WTC11 (cell line): ENCODE results near the gene SNX19. TPM values are rescaled to one million over a fixed set of nuclear protein-coding genes. Genes with fewer than 3 reads are reported as not detected.
A peak's percentile ranks its signal among the peaks of the same experiment; 100 is the strongest.
"Not testable (repeated sequence)": the region's sequence is repeated elsewhere in the genome, so short reads cannot be mapped to it uniquely, and the experiment has no call there.

Source experiments
- ATAC-seq: fragments of 200-7000 bp; cut with Tn5 transposase; 2 replicates; pipeline ENCODE4 v1.10.0; 2021; ENCODE audit warnings: mild to moderate bottlenecking, moderate library complexity
- CTCF ChIA-PET: fragments of 300-600 bp; sonication (Branson Sonifier 250); formaldehyde crosslinking; loops from one replicate; lab custom pipeline; 2021; ENCODE audit warnings: antibody characterized with exemption; lab: Charles Lee
- POLR2A ChIA-PET: fragments of 350-600 bp; sonication (Branson Sonifier 250); formaldehyde crosslinking; loops from one replicate; lab custom pipeline; 2021; ENCODE audit warnings: antibody characterized with exemption; lab: Charles Lee
- DNase-seq: peaks from one replicate; pipeline ENCODE4 v3.0.0; 2021; ENCODE audit warnings: low spot score
- H3K27ac Mint-ChIP-seq: 2 replicates; pipeline ENCODE4 v1.8.0; 2021; ENCODE audit warnings: mixed read lengths
- H3K27me3 Mint-ChIP-seq: 2 replicates; pipeline ENCODE4 v1.8.0; 2021; ENCODE audit warnings: low read depth, mild to moderate bottlenecking, moderate library complexity, mixed read lengths
- H3K36me3 Mint-ChIP-seq: 2 replicates; pipeline ENCODE4 v1.8.0; 2021; ENCODE audit warnings: mixed read lengths
- H3K4me1 Mint-ChIP-seq: 2 replicates; pipeline ENCODE4 v1.8.0; 2022; ENCODE audit warnings: mixed read lengths
- H3K4me3 Mint-ChIP-seq: 2 replicates; pipeline ENCODE4 v1.8.0; 2021; ENCODE audit warnings: mild to moderate bottlenecking, moderate library complexity, mixed read lengths
- H3K9me3 Mint-ChIP-seq: 2 replicates; pipeline ENCODE4 v1.8.0; 2021; ENCODE audit warnings: mixed read lengths
- E2F5 ChIP-seq: sonication (generic); formaldehyde crosslinking; IDR thresholded peaks from 2 replicates; pipeline ENCODE4 v1.8.1; 2022; ENCODE audit warnings: mild to moderate bottlenecking, moderate library complexity, missing genetic modification reagents
- EMX1 ChIP-seq: fragments of 250-450 bp; sonication (Bioruptor Pico); IDR thresholded peaks from 2 replicates; pipeline ENCODE4 v1.8.0; 2021; ENCODE audit warnings: mild to moderate bottlenecking
- FOXP4 ChIP-seq: sonication (generic); formaldehyde crosslinking; IDR thresholded peaks from 2 replicates; pipeline ENCODE4 v1.8.0; 2022; ENCODE audit warnings: mild to moderate bottlenecking, missing genetic modification reagents
- IRF2 ChIP-seq: sonication (generic); formaldehyde crosslinking; IDR thresholded peaks from 2 replicates; pipeline ENCODE4 v1.8.0; 2022; ENCODE audit warnings: low read depth, missing genetic modification reagents, borderline replicate concordance
- KAT7 ChIP-seq: sonication (generic); formaldehyde crosslinking; IDR thresholded peaks from 2 replicates; pipeline ENCODE4 v1.8.1; 2023; ENCODE audit warnings: missing genetic modification reagents, mild to moderate bottlenecking, borderline replicate concordance
- MAX ChIP-seq: sonication (generic); formaldehyde crosslinking; IDR thresholded peaks from 2 replicates; pipeline ENCODE4 v1.8.0; 2022; ENCODE audit warnings: mild to moderate bottlenecking, missing genetic modification reagents
- PRRX2 ChIP-seq: fragments of 250-450 bp; sonication (Bioruptor Pico); IDR thresholded peaks from 2 replicates; pipeline ENCODE4 v1.8.0; 2021; ENCODE audit warnings: mild to moderate bottlenecking
- ZBTB43 ChIP-seq: sonication (generic); formaldehyde crosslinking; IDR thresholded peaks from 2 replicates; pipeline ENCODE4 v1.8.1; 2023; ENCODE audit warnings: mild to moderate bottlenecking, missing genetic modification reagents
- ZNF138 ChIP-seq: sonication (generic); formaldehyde crosslinking; conservative IDR thresholded peaks from 2 replicates; pipeline ENCODE4 v1.8.1; 2022; ENCODE audit warnings: mild to moderate bottlenecking, moderate library complexity, missing genetic modification reagents
- ZNF423 ChIP-seq: fragments of 250-450 bp; sonication (Bioruptor Pico); IDR thresholded peaks from 2 replicates; pipeline ENCODE4 v2.1.2; 2022; ENCODE audit warnings: mild to moderate bottlenecking, moderate library complexity
- ZSCAN18 ChIP-seq: fragments of 250-450 bp; sonication (Bioruptor Pico); IDR thresholded peaks from 2 replicates; pipeline ENCODE4 v2.1.2; 2022; ENCODE audit warnings: mild to moderate bottlenecking, moderate library complexity
- total RNA-seq: library from RNA; stranded (reverse); gene quantifications from 3 replicates; pipeline ENCODE4 v1.2.3, GENCODE V29; 2021

Gene SNX19
- total RNA-seq, 1 experiment from 2014 or later: 25.2 TPM

GRCh38 chr11:130937051-130937450 is 20.8 kb upstream of the SNX19 start:
- Mint-ChIP-seq H3K36me3 (no peaks in the 10 kb centered on the region), H3K27me3 (peaks cover 7% of the 10 kb centered on the region), H3K27ac (no peak overlapping the region), H3K4me3 (no peak overlapping the region), H3K4me1 (no peaks in the 10 kb centered on the region), H3K9me3 (no peaks in the 10 kb centered on the region)
- TF ChIP-seq ZNF423 (CRISPR knock-in tag) (no peak), ZNF138 (CRISPR knock-in tag) (no peak), PRRX2 (no peak), FOXP4 (CRISPR knock-in tag) (no peak), KAT7 (CRISPR knock-in tag) (no peak), E2F5 (no peak), ZSCAN18 (CRISPR knock-in tag) (no peak)
- CTCF ChIA-PET: interaction anchor here (1.0 kb wide), 1 partner anchor 43 kb away, joined by 5 read pairs; no protein-coding TSS in a partner anchor
- POLR2A ChIA-PET: no interaction called here
- no peak for DNase-seq
- no peak for ATAC-seq

GRCh38 chr11:130932086-130932712 is 15.9 kb upstream of the SNX19 start:
- ATAC-seq (no peak; the same call in 1 of the 2 replicates), DNase-seq (no peak)
- ChIA-PET POLR2A (interaction anchor here (0.5 kb wide), 1 partner anchor 25 kb away, joined by 3 read pairs; no protein-coding TSS in a partner anchor), CTCF (interaction anchor here (1.1 to 3.8 kb wide), 2 partner anchors 15 to 70 kb away, joined by 4 to 23 read pairs; partner anchors contain the start of gene SNX19)
- H3K4me3 Mint-ChIP-seq: no peak overlapping the region
- H3K27ac Mint-ChIP-seq: no peak overlapping the region
- no peaks in the 10 kb centered on the region for H3K4me1 Mint-ChIP-seq
- no peaks in the 10 kb centered on the region for H3K9me3 Mint-ChIP-seq
- TF ChIP-seq IRF2: no peak
- no peak for TF ChIP-seq EMX1 (CRISPR knock-in tag)
- no peak for TF ChIP-seq ZSCAN18 (CRISPR knock-in tag)
- no peak for TF ChIP-seq ZBTB43 (CRISPR knock-in tag)
- TF ChIP-seq MAX (CRISPR knock-in tag): no peak
- no peaks in the 10 kb centered on the region for H3K27me3 Mint-ChIP-seq
- no peaks in the 10 kb centered on the region for H3K36me3 Mint-ChIP-seq

- POLR2A ChIA-PET: no interaction called here
These were observed 8.5 kb upstream of the SNX19 start for GRCh38 chr11:130924750-130925149.

GRCh38 chr11:130920612-130921011 is 4.3 kb upstream of the SNX19 start:
- Mint-ChIP-seq H3K4me1 (peaks cover 27% of the 10 kb centered on the region), H3K9me3 (peaks cover 10% of the 10 kb centered on the region), H3K27me3 (peaks cover 27% of the 10 kb centered on the region)
- POLR2A ChIA-PET, H3K36me3 Mint-ChIP-seq, DNase-seq, H3K27ac Mint-ChIP-seq, H3K4me3 Mint-ChIP-seq: not testable (repeated sequence)
- CTCF ChIA-PET: interaction anchor here (0.9 to 1.3 kb wide), 3 partner anchors 59 to 583 kb away, joined by 3 to 4 read pairs (median 4); no protein-coding TSS in a partner anchor
- ATAC-seq: peak; percentile 10; the same call in 1 of the 2 replicates

More at GRCh38 chr11:130924750-130925149, 8.5 kb upstream of the SNX19 start:
- ATAC-seq: no peak
- Mint-ChIP-seq H3K27me3 (peaks cover 5% of the 10 kb centered on the region; the same call in 1 of the 2 replicates), H3K9me3 (peaks cover 10% of the 10 kb centered on the region), H3K27ac (no peak overlapping the region), H3K36me3 (no peaks in the 10 kb centered on the region), H3K4me1 (peaks cover 16% of the 10 kb centered on the region), H3K4me3 (no peak overlapping the region)
- CTCF ChIA-PET: no interaction called here
- TF ChIP-seq PRRX2: no peak
- no peak for DNase-seq
